Thyroid gland (tissue), 4 donors: ENCODE results near the gene TSEN2.

Experiments used
- CTCF ChIP-seq, 6 experiments: fragments of 200-600 bp in 3 of 6; fragments of 450-650 bp in 3 of 6; sonication (generic) in 3 of 6; IDR thresholded peaks; one replicate each; pipeline ENCODE4 v1.5.1; 2016 to 2019; ENCODE audit warnings: antibody characterized with exemption in 6 of 6, mild to moderate bottlenecking in 2 of 6, inconsistent platforms in 1 of 6, moderate library complexity in 1 of 6
- POLR2A ChIP-seq, 2 donors: fragments of 450-650 bp; IDR thresholded peaks; one replicate each; pipeline ENCODE4 v1.6.1; 2017; ENCODE audit warnings: antibody characterized with exemption in 2 of 2, mild to moderate bottlenecking in 2 of 2, moderate library complexity in 1 of 2

- no peak for TF ChIP-seq CTCF (IDR thresholded peaks at IDR 0.05)
- no peak for TF ChIP-seq POLR2A (IDR thresholded peaks at IDR 0.05)
Measured at GRCh38 chr3:12562451-12562850, 78.2 kb downstream of the TSEN2 start.
